GM13977 (cell line): ENCODE results near the gene EIF3A.

Experiments used
- DNase-seq: peaks from one replicate; pipeline ENCODE4 v3.0.0; 2012; ENCODE audit warnings: low spot score
- CTCF ChIP-seq: IDR thresholded peaks from 2 replicates; pipeline ENCODE4 v1.5.1; 2012; ENCODE audit warnings: mild to moderate bottlenecking, control low read depth; ENCODE audit not compliant: insufficient read depth; ENCODE audit errors: extremely low read depth, missing control alignments
- in situ Hi-C: fragments of 300-500 bp; cut with MboI; formaldehyde crosslinking; loops from one replicate; pipeline ENCODE4 v1.12.0; 2022; ENCODE audit warnings: low sequenced_read_pairs, low pct_unique_long_range_greater_than_20kb, mixed read lengths, inconsistent platforms; ENCODE audit not compliant: unreplicated experiment

EIF3A gene

GRCh38 chr10:119005362-119006043 lies 75.1 kb downstream of the EIF3A start:
- TF ChIP-seq CTCF: no peak
- in situ Hi-C loops: no loop called here

GRCh38 chr10:119003572-119004289 lies 76.9 kb downstream of the EIF3A start:
- in situ Hi-C loops: no loop called here
- TF ChIP-seq CTCF: no peak
- DNase-seq: no peak

More at GRCh38 chr10:119005362-119006043, 75.1 kb downstream of the EIF3A start:
- DNase-seq: no peak

- DNase-seq: no peak
- in situ Hi-C loops: no loop called here
- TF ChIP-seq CTCF: no peak
These were observed 78.7 kb downstream of the EIF3A start for GRCh38 chr10:119001717-119002500.

- TF ChIP-seq CTCF: no peak
- no peak for DNase-seq
- in situ Hi-C loops: no loop called here
These were observed 82.4 kb downstream of the EIF3A start for GRCh38 chr10:118998183-118998582.

- no peak for TF ChIP-seq CTCF
- in situ Hi-C loops: no loop called here
- no peak for DNase-seq
These were observed 83.2 kb downstream of the EIF3A start for GRCh38 chr10:118997379-118997778.

- in situ Hi-C loops: no loop called here
- TF ChIP-seq CTCF: no peak
- DNase-seq: no peak
These were observed 84.9 kb downstream of the EIF3A start for GRCh38 chr10:118995739-118996138.
